Type B pancreatic cell (in vitro differentiated cells): Measurements from ENCODE around the gene OR51V1. TPM values are rescaled to one million over a fixed set of nuclear protein-coding genes. Genes with fewer than 3 reads are reported as not detected.

ENCODE experiments used
- DNase-seq: peaks from one replicate; pipeline ENCODE4 v3.0.0; 2021; ENCODE audit warnings: mixed read lengths; ENCODE audit not compliant: unreplicated experiment; ENCODE audit errors: extremely low spot score
- H3K27ac Mint-ChIP-seq: 2 replicates; pipeline ENCODE4 v1.8.0; 2021; ENCODE audit warnings: mild to moderate bottlenecking, mixed read lengths
- H3K27me3 Mint-ChIP-seq: 2 replicates; pipeline ENCODE4 v1.8.0; 2021; ENCODE audit warnings: mixed read lengths
- H3K36me3 Mint-ChIP-seq: 2 replicates; pipeline ENCODE4 v1.8.0; 2021; ENCODE audit warnings: mixed read lengths
- H3K4me1 Mint-ChIP-seq: one replicate; pipeline ENCODE4 v1.8.0; 2021; ENCODE audit warnings: mixed read lengths; ENCODE audit not compliant: unreplicated experiment
- H3K4me3 Mint-ChIP-seq: 2 replicates; pipeline ENCODE4 v1.8.0; 2021; ENCODE audit warnings: mild to moderate bottlenecking, mixed read lengths
- H3K9me3 Mint-ChIP-seq: 2 replicates; pipeline ENCODE4 v1.8.0; 2021; ENCODE audit warnings: mixed read lengths
- total RNA-seq: library from RNA; stranded (reverse); gene quantifications from 2 replicates; pipeline ENCODE4 v1.2.1, GENCODE V29; 2021; ENCODE audit warnings: low replicate concordance
- TF ChIP-seq, protein P1 (sequence below): fragments of 200-600 bp; sonication (generic); conservative IDR thresholded peaks from 2 replicates; pipeline ENCODE4 v1.5.0; 2021; ENCODE audit warnings: antibody characterized with exemption, mild to moderate bottlenecking

The OR51V1 gene
- total RNA-seq, 1 donor from 2014 or later: not detected

DNA sequence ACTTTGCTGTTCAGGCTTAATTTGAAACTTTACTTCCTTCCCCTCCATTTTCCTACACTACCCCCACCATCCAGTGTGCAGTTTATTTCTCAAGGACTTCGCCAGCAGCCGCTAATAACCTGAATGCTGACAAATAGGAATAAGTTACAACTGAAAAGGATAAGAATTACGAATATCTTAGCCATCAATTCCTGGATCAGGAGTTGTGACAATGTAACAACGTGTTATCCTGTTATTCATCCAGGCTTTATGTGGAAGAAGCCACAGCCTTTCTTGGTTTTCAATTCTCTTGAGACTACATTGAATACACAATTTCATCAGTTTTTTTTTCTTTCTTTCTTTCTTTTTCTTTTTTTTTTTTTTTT lies 43.3 kb upstream of the OR51V1 start:
- no peaks in the 10 kb centered on the region for H3K36me3 Mint-ChIP-seq
- H3K27ac Mint-ChIP-seq: no peak overlapping the region
- H3K27me3 Mint-ChIP-seq: peaks cover 9% of the 10 kb centered on the region
- H3K4me3 Mint-ChIP-seq: no peak overlapping the region
- TF ChIP-seq, protein P1, sequence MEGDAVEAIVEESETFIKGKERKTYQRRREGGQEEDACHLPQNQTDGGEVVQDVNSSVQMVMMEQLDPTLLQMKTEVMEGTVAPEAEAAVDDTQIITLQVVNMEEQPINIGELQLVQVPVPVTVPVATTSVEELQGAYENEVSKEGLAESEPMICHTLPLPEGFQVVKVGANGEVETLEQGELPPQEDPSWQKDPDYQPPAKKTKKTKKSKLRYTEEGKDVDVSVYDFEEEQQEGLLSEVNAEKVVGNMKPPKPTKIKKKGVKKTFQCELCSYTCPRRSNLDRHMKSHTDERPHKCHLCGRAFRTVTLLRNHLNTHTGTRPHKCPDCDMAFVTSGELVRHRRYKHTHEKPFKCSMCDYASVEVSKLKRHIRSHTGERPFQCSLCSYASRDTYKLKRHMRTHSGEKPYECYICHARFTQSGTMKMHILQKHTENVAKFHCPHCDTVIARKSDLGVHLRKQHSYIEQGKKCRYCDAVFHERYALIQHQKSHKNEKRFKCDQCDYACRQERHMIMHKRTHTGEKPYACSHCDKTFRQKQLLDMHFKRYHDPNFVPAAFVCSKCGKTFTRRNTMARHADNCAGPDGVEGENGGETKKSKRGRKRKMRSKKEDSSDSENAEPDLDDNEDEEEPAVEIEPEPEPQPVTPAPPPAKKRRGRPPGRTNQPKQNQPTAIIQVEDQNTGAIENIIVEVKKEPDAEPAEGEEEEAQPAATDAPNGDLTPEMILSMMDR: no peak
- no peaks in the 10 kb centered on the region for H3K9me3 Mint-ChIP-seq
- H3K4me1 Mint-ChIP-seq: no peaks in the 10 kb centered on the region
- DNase-seq: no peak

DNA sequence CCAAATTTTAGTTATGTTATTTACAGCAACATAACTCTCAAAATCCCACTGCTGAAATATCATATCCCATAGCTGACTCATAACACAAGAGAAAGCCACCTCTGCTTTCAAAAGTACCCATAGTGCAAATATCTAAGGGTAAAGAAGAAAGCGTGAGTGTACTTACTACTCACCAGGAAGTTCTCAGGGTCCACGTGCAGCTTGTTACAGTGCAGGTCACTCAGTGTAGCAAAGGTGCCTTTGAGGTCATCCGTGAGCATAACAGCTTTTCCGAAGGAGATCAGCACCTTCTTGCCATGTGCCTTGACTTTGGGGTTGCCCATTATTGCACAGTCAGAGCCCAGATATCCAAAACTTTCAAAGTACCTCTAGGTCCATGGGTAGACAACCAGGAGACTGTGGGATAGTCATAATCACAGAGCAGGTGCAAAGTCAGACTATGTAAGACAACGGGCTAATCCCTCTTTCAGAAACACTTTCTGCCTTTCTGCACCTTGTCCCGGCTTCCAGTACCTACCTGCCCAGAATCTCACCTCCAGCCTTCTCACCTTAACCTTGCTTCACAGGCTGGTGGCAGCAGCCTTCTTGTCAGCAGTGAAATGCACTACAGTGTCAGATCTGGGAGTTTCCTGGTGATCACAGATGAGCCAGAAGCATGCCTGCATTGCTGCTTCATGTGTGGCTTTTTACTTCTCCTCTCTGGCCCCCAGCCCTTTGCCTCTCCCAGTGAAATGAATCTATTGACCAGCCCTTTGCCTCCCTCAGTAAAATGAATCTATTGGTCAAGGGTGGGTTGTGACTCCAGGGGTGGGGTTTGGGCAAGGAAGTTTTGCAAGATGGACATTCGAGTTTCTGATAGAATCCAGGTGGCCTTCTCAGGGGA lies 42.7 kb upstream of the OR51V1 start:
- Mint-ChIP-seq H3K27ac (no peak overlapping the region), H3K27me3 (peaks cover 9% of the 10 kb centered on the region), H3K36me3 (no peaks in the 10 kb centered on the region), H3K4me3 (no peak overlapping the region), H3K4me1 (no peaks in the 10 kb centered on the region), H3K9me3 (no peaks in the 10 kb centered on the region)
- TF ChIP-seq, protein P1: no peak
- no peak for DNase-seq

DNA sequence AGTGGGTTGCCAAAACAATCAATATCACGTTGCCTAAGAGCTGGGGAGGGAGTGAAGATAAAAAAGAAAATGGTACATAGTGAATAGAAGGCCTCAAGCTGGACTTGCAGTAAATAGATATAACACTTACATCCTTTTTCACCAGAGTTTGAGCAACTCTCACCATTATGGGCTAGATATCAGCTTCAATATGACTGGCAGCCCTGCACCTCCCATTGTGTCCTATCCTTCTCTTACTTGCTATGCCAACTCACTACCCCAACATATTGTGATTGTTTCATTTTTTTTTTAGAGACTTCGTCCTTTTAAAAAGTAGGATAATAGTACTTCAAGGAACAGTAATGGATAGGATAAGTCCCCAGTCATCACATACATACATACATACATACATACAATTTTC lies 41.7 kb upstream of the OR51V1 start:
- TF ChIP-seq, protein P1: no peak
- no peaks in the 10 kb centered on the region for H3K36me3 Mint-ChIP-seq
- H3K27me3 Mint-ChIP-seq: peaks cover 9% of the 10 kb centered on the region
- no peak overlapping the region for H3K4me3 Mint-ChIP-seq
- no peaks in the 10 kb centered on the region for H3K4me1 Mint-ChIP-seq
- no peaks in the 10 kb centered on the region for H3K9me3 Mint-ChIP-seq
- DNase-seq: no peak
- no peak overlapping the region for H3K27ac Mint-ChIP-seq

DNA sequence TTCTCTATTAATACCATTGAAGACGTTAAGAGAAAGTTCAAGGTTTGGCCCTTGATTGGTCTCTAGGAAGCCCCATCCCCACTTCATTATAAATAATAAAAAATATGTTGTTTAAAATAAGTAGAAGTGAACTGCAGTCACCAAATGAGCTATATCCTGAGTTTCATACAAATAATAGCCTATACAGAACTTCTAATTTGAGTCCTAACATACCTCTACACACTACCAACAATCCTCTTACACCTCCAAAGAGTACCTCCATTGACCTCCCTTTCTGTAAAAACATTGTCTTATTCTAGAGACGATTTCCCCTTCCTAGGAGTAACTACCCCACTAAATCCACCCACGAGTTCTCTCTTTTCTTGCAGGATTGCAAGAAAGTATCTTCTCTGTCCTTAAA lies 41.0 kb upstream of the OR51V1 start:
- TF ChIP-seq, protein P1: no peak
- H3K27ac Mint-ChIP-seq: no peak overlapping the region
- no peak for DNase-seq
- no peaks in the 10 kb centered on the region for H3K4me1 Mint-ChIP-seq
- H3K27me3 Mint-ChIP-seq: peaks cover 9% of the 10 kb centered on the region
- no peaks in the 10 kb centered on the region for H3K36me3 Mint-ChIP-seq
- no peaks in the 10 kb centered on the region for H3K9me3 Mint-ChIP-seq
- H3K4me3 Mint-ChIP-seq: no peak overlapping the region

DNA sequence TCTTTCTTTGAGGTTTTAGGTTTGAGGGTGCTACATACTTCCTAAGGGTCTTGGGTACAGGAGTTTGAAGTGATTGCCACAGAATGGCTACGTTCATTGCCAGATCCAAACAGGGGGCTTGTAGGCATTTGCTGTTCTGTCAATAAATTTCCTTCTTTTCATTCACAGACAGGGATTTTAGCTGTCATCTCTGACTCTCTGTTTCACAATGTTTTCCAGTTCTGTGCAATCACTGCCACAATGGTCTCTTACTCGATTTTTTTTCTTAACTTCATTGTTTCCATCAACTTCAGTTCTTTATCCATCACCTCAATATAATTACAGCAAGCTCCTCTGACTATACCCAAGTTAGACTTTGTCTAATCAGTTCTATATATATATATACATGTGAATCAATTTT lies 40.0 kb upstream of the OR51V1 start:
- TF ChIP-seq, protein P1: no peak
- no peak for DNase-seq
- Mint-ChIP-seq H3K4me3 (no peak overlapping the region), H3K27me3 (peaks cover 9% of the 10 kb centered on the region), H3K27ac (no peak overlapping the region), H3K36me3 (no peaks in the 10 kb centered on the region), H3K9me3 (no peaks in the 10 kb centered on the region), H3K4me1 (no peaks in the 10 kb centered on the region)
